GM21447 (cell line): ENCODE measurements around the gene SERINC2.
"Not testable (repeated sequence)": the region's sequence is repeated elsewhere in the genome, so short reads cannot be mapped to it uniquely, and the experiment has no call there.

Experiments
- ATAC-seq: cut with Tn5 transposase; IDR thresholded peaks from one replicate; pipeline ENCODE4 v1.9.1; 2021; ENCODE audit not compliant: unreplicated experiment

SERINC2 gene

DNA sequence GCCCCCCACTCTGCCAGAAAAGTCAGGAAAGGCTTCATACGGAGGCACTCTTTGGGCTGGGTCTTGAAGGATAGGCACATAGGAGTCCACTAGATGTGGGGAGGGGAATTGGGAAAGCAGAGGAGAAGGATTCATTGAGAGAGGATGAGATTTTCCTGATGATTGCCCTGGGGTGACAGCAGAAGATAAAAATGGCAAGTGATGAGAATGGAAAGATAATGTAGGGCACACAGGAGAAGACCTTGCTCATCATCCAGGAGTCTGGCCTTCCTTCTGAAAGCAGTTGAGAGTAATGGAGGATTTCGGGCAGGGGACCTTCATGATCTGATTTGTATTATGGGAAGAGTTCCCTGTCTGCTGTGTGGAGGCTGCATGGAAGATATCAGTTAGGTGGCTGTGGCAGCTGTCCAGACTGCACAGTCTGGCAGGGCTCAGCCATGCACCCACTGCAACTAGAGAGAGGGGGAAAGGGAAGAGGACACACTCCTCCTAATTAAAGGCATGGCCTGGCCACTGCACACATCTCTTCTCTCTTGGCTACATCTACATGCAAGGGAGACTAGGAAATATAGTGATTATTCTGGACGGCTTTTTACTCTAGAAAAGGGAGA lies 30.5 kb upstream of the SERINC2 start:
- ATAC-seq = no peak

DNA sequence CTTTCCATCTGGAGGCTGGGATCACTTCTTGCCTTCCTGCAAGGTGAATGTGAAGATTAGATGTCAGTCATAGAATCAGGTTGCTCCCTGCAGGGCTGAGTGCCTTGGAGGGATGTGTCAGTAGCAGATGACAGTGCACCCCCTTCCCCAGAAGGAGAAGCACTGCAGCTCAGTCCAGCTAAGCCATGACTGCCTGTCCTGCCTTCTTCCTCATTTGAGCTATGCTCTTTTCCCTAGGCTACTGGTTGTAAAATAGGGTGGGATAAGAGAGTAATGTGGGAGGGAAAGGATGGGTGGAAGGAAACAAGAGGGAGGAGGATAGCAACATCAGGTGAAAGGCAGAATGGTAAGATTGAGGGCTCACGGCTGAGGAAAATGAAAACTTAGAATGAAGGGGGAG lies 29.0 kb upstream of the SERINC2 start:
- ATAC-seq = no peak

DNA sequence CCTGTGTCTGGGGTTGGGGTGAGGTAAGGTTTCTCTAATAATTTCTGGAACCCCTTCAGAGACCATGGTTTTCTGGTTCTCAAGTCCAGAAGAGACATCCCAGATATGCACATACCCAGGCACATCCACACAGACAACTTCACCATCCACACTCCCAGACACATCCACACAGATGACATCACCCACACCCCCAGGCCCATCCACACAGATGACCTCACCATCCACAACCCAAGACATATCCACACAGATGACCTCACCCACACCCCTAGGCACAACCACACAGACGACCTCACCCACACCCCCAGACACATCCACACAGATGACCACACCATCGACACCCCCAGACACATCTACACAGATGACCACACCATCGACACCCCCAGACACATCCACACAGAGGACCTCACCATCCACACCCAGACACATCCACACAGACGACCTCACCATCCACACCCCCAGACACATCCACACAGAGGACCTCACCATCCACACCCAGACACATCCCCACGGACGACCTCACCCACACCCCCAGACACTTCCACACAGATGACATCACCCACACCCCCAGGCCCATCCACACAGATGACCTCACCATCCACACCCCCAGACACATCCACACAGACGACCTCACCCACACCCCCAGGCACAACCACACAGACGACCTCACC lies 26.3 kb upstream of the SERINC2 start:
- ATAC-seq = not testable (repeated sequence)

DNA sequence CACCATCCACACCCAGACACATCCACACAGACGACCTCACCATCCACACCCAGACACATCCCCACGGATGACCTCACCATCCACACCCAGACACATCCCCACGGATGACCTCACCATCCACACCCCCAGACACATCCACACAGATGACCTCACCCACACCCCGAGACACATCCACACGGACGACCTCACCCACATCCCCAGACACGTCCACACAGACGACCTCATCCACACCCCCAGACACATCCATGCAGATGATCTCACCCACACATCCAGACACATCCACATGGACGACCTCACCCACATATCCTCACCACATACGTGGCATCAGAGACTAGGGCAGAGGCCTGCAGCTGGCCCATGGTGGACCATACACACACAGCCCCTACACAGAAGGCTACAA lies 25.4 kb upstream of the SERINC2 start:
- ATAC-seq = no peak

DNA sequence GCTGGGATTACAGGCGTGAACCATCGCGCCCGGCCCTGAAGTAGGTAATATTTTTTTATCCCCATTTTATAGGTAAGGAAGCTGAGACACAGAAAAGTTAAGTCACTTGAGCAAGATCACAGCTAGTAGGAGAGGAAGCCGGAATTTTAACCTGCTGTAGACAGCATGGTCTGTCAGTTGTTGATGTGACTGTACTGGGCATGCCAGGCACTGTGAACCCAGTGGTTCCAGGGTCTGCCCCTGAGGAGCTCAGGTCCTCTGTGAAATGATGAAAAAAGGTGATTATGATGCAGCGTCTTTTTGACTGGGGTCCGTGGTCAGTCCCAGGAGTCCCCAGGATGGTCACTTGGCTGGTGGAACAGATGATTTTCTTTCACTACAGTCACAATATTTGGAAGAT lies 23.4 kb upstream of the SERINC2 start:
- ATAC-seq = no peak

DNA sequence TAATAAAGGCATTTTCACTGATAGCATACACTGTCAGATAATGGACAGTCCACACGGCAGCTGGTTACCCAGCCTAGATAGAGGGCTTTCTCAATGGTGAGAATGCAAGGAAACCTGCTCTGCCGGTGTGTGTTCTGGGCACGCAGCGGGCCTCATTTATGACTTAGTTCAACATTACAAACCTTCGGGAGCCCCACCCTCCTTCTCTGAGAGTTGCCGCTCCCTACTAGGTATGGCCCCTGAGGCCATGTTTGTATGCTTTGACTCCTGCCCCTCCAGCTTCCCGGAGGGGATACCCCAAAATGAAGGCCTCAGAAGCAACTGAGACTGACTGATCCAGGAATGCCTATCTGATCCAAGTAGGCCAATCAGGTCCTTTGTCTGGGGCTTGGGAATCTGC lies 22.9 kb upstream of the SERINC2 start:
- no peak for ATAC-seq

DNA sequence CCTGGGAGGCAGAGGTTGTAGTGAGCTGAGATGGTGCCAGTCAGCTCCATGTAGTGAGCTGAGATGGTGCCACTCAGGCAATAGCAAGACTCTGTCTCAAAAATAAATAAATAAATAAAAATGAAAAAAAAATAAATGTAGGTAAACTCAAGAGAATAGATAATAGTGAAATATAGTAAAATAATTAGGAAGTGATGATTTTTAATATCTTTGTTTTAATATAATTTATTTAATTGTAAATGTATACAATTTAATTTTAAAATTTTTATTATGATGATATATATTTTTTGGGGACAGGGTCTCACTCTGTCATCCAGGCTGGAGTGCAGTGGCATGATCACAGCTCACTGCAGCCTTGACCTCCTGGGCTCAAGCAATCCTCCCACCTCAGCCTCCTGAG lies 19.6 kb upstream of the SERINC2 start:
- ATAC-seq = no peak

DNA sequence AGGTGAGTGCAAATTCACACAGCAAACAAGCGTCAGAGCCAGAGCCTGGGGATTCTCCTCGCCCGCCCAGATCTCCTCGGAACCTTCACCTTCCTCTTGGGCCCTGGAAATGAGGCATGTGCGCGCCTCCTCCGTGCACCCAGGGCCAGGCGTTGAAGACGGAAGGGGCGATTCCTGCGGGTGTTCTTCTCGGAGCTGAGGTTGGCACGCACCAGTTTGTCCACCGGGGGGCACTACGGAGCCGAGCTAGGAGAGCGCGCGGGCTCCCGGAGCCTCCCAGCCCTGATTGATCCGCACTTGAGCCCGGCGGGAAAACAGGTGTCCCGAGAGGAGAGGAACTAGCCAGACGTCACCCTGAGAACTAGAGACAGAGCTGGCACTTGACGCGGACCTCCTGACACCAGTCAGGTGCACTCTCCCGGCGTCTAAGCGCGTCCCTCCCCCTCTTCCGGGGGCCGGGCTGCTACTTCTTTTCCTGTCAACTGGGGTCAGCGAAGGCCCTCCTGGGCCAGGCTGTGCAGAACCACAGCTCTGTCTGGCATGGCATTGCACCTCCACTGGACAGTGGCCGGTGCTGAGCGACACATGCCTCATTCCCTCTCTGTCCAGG lies 18.3 kb upstream of the SERINC2 start:
- ATAC-seq = peak; percentile 77

DNA sequence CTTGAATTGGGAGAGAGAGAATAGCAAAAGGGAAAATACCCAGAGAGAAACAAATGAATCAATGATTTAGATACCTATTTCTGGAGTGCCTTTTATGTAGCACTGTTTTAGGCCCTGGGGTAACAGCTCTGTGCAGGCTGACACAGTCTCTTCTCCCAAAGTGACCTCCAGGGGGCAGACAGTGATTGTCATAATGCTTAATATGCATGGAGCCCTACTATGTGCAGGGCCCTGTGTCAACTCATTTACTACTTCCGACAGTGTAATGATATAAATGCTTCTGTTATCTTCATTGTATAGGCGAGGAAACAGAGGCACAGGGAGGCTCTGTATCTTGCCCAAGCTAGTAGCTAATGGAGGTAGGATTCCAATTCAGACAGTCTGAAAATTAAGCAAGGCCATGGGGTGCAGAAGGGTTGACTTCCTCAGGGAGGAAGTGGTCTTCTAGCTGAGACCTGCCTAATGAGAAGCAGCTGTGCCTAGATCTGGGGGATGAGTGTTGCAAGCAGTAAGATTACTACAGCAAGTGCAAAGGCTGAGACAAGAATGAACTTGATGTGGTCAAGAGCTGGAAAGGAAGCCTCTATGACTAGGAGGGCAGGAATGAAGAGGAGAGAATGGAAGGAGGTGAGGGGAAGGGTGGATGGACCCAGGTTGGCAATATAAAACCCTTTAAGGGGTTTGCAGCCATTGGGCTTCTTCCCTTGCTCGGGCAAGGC lies 16.2 kb upstream of the SERINC2 start:
- no peak for ATAC-seq

DNA sequence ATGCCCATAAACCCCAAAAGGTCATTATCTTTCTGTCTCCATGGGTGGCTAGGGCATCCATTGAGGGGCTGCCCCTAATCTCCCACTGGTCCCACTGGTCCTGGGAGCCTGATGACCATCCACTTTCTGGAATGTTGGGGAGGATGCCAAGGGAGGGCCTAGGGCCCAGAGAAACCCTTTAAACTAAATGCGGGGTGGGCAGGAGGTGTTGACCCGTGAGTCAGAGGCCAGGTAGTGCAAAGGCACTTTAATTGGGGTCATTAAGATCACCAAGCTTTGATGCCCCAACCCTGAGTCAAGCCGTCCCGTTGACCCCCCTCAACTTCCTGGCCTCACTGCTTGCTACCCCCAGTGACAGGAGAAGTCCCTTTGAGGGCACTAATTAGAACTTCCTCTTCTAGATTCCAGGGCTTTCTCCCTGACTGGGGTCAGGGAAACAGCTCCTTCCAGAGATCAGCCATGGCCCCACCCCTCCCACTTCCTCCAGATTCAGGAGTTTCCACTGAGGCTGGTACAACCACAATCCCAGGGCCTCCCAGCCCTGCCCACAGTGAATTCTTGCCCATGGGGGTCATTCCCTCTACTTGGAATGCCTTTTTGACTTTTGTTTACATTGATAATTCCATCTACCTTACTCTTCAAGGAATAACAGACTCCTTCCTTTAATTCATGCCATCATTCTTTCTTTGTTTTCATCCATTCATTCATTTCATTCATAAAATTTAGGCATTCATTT lies 15.5 kb upstream of the SERINC2 start:
- ATAC-seq = no peak

DNA sequence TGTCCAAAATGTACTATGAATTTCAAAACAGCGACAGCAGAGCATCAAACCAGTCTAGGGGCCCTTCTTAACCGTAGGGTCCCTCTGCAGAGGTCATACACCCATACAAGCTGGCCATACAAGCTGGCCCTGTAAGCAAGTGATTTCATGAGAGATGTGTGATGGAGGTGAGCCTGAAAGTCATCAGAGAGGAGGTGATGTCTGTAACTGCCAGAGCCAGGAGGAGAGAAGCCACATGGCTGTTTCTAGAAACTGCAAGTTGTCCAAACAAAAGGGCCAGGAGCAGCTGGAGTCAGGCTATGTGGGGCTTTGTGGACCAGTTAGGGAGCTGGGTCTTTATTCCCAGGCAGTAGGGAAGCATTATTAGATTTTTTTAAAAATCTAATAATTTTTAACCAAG lies 14.8 kb upstream of the SERINC2 start:
- ATAC-seq = no peak

DNA sequence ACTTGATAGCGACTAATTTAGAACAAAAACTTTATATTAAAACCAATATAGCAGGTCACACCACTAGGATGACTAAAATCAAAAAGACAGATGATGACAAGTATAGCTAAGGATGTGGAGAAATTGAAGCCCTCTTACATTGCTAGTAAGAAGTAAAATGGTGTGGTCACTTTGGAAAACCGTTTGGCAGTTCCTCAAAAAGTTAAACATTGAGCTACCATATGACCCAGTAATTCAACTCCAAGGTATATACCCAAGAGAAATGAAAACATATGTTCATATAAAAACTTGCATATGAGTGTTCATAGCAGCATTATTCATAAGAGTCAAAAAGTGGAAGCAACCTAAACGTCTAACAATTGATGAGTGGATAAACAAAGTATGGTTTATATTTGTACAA lies 13.0 kb upstream of the SERINC2 start:
- no peak for ATAC-seq

DNA sequence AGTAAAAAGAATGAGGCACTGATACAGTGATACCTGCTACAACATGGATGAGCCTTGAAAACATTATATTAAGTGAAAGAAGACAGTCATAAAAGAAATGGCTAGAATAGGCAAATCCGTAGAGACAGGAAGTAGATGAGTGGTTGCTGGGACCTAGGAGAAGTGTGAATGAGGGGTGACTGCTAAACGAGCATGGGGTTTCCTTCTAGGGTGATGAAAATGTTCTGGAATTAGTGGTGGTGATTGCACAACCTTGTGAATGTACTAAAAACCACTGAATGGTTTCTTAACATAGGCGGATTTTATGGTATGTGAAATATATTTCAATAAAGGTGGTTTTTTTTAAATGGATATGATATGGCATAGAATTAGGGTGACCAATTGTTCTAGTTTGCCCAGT lies 12.6 kb upstream of the SERINC2 start:
- ATAC-seq = no peak

DNA sequence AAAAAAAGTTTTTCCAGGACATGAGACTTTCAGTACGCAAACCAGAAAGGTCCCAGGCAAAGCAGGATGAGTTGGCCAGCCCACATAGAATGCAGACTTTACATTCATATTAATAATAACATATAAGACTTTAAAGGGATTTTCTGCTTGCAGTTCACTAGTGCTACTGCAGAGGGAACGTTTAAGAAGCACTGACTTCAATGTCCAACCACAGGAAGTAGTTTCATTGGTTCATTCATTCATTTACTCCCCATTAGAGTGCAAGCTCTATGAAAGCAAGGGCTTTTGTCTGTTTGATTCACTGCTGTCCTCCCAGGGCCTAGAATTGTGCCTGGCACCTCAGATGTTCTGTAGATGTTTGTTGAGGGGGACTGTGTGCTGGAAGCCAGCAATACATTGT lies 11.8 kb upstream of the SERINC2 start:
- no peak for ATAC-seq

DNA sequence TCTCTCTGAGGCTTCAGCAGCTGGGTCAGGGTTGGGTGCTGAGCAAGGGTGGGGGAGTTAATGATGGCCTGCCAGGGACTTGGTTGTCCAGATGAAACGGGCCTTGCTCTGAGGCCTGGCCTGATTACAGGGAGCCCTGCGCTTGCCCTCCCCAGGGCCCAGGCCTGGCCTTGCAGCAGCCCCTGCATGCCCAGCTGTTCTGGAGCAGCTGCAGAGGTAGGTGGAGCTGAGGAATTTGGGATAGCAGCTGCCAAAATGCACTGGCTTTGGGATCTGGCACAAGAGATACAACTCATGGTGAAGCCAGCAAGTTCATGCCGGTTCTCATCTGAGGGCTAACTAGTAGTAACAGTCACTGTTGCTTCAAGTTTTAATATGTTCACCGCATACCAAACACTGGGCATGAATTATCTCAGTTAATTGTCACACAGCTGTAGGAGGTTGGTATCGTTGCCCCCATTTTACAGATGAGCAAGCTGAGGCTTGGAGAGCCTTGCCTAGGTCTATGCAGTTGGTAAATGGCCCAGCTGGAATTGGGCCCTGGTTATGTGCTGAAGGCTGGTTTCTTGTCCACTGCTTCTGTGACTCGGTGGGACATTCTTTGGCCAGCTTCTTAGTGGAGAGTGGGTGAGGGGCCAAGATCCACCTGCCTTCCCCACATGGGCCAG lies 7.3 kb upstream of the SERINC2 start:
- ATAC-seq = no peak

DNA sequence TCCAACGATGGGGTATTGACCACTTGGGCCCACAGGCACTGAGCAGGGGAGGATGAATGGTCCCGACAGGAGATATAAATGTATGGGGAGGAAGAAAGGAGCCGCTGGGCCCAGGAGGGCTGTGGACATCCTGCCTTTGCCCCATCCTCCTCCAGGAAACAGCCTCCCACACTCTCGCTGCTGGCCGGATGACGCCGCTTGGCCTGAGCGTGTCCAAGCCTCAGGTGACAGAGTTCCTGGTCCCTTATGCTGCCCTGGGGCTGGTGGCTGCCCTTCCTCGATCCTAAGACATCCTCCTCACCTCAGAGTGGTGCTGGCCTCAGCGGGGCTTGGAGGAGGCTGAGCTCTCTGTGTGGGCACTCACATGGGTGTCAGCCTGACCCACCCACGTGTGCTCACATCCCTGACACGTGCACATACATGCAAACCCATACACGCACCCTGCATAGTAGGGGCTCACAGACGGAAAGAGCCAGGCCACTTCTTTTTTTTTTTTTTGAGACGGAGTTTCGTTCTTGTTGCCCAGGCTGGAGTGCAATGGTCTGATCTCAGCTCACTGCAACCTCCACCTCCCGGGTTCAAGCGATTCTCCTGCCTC lies 5.9 kb upstream of the SERINC2 start:
- no peak for ATAC-seq

DNA sequence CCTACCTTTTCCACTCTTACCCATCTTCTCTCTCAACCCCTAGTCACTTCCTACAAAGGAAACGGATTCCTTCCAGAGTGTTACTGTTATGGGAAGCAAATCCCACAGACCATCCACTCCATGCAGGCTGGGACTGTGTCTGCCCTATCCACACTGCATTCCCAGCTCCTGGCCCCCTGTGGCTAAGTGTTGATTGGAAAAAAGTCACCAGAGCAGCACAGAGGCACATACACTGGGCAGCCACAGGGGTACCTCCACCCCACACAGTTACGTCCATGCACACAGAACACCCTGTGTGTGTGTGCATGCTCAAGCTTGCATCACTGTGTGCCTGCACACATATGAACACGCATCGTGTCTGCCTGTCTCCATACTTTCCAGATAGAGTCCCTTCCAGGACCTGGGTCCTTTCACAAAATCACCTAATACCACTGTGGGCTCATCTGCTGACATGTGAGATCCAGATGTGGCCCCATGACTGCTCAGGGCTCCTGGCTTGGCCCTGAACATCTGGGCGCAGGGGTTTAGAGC lies 4.2 kb upstream of the SERINC2 start:
- no peak for ATAC-seq

DNA sequence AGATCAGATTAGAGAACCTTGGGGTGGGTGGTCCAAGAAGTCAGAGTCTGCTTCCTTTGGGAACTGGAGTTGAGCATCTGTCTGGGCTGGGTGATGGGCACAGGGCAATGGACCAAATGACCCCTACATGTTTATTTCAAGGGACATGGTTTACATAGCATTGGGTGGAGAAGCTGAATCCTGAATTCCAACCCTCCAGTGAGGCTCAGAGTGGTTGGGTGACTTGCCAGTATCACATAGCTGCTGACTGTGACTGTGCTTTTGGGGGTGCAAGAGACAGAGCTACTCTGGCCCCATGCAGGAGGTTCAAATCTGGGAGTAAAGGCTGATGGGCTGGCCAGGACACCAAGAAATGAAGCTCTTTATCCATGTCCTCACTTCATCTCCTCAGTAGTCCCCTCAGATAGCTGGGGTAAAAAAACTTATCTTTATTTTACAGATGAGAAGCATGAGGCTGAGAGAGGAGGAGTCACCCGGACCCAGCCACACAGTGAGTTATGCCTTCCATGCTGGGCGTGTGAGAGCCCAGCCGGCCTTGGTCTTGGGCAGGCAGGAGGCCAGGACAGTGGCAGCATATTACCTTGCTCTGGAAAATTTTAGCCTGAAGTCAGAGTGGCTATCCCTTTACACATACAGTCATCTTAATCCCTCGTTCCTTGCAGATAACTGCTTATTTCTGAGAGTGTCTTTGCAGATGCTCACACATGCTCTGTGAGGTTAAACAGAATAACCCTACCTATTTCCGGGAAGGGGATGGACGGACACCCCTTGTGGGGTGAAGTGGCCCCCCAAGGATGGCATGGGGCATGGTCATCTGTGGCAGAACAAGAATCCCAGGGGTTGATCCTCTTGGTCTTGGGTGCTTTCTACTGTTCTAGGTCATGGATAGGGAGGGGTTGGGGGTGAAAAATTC lies 2.8 kb upstream of the SERINC2 start:
- no peak for ATAC-seq

DNA sequence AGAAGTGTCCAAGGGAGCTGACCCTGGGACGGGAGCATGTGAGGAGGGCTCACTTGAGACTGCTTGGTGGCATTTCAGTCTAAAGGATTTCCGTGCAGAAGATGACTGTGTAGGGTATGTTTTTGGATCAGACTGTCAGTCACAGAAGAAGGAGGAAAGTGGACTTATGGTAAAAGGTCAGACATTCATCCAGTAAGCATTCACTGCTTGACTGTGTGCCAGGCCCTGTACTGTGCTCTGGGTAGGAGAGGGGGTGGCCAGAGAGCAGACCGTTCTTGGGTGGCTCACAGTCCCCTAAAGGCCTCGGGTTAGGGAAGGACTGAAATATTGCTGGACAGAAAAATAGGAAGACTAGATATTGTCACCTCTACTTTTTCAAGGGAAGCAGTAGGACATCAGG lies 2.1 kb upstream of the SERINC2 start:
- ATAC-seq = no peak
